ENCODE measurements around the gene CTNND2.

CTNND2 gene

GRCh38 chr5:11656916-11657315 is 247.3 kb downstream of the CTNND2 start:
- no peaks in the 10 kb centered on the region for H3F3A ChIP-seq (ENCODE audit: control insufficient read depth, insufficient read depth)
- H3K27ac ChIP-seq (ENCODE audit: low read depth, low read length), result no peak overlapping the region
- no peaks in the 10 kb centered on the region for H3K4me1 ChIP-seq (ENCODE audit: control insufficient read depth, low read length)
- no peaks in the 10 kb centered on the region for H3K36me3 ChIP-seq (ENCODE audit: control insufficient read depth, low read length)
- H3K4me2 ChIP-seq (ENCODE audit: low read length), result no peak overlapping the region
- no peak overlapping the region for H3K4me3 ChIP-seq (ENCODE audit: low read length)
- TF ChIP-seq CTCF (IDR thresholded peaks at IDR 0.05; ENCODE audit: low read depth, low read length, poor library complexity, severe bottlenecking) (no peak), EZH2phosphoT487 (IDR thresholded peaks at IDR 0.05; ENCODE audit: borderline replicate concordance, low read length) (no peak)
- H3K9me3 ChIP-seq (ENCODE audit: control insufficient read depth, insufficient read depth, low read length), result no peaks in the 10 kb centered on the region
- H3K27me3 ChIP-seq (ENCODE audit: control insufficient read depth, low read length), result no peaks in the 10 kb centered on the region
- no peaks in the 10 kb centered on the region for H4K20me1 ChIP-seq (ENCODE audit: control insufficient read depth, insufficient read depth, low read depth, low read length)
- no peaks in the 10 kb centered on the region for H3K79me2 ChIP-seq (ENCODE audit: control insufficient read depth, low read length)
- no peaks in the 10 kb centered on the region for H3K9me2 ChIP-seq (replicated peaks; ENCODE audit: control insufficient read depth, low read length)

DNA sequence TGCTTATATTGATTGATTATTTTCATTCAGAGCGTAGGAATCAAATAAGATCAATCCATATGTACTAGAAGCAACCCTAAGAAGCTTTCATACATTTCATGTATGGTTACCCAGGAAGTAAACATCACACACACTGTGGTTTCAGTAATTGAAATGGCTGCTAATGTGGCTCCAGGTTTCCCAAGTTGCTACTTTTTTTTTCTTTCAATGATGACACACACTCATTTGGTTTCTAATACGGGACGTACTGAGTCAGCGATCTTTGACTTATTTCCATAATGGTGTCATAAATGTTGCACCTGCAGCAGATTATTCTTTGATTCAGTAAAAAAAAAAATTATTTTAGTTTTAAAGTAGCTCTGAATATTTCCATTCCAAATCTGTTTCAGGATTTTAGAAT is 248.6 kb downstream of the CTNND2 start:
- Histone ChIP-seq H3K4me1 (ENCODE audit: control insufficient read depth, low read length) (no peaks in the 10 kb centered on the region), H3K27me3 (ENCODE audit: control insufficient read depth, low read length) (no peaks in the 10 kb centered on the region), H3K4me2 (ENCODE audit: low read length) (no peak overlapping the region), H4K20me1 (ENCODE audit: control insufficient read depth, insufficient read depth, low read depth, low read length) (no peaks in the 10 kb centered on the region), H3K4me3 (ENCODE audit: low read length) (no peak overlapping the region), H3K9me2 (replicated peaks; ENCODE audit: control insufficient read depth, low read length) (no peaks in the 10 kb centered on the region), H3K27ac (ENCODE audit: low read depth, low read length) (no peak overlapping the region), H3F3A (ENCODE audit: control insufficient read depth, insufficient read depth) (no peaks in the 10 kb centered on the region), H3K36me3 (ENCODE audit: control insufficient read depth, low read length) (no peaks in the 10 kb centered on the region), H3K79me2 (ENCODE audit: control insufficient read depth, low read length) (no peaks in the 10 kb centered on the region), H3K9me3 (ENCODE audit: control insufficient read depth, insufficient read depth, low read length) (no peaks in the 10 kb centered on the region)
- TF ChIP-seq EZH2phosphoT487 (IDR thresholded peaks at IDR 0.05; ENCODE audit: borderline replicate concordance, low read length), result no peak
- no peak for TF ChIP-seq CTCF (IDR thresholded peaks at IDR 0.05; ENCODE audit: low read depth, low read length, poor library complexity, severe bottlenecking)

- H3K4me3 ChIP-seq (ENCODE audit: low read length), result no peak overlapping the region
- no peaks in the 10 kb centered on the region for H3K27me3 ChIP-seq (ENCODE audit: control insufficient read depth, low read length)
- H3F3A ChIP-seq (ENCODE audit: control insufficient read depth, insufficient read depth), result no peaks in the 10 kb centered on the region
- no peaks in the 10 kb centered on the region for H3K9me3 ChIP-seq (ENCODE audit: control insufficient read depth, insufficient read depth, low read length)
- no peaks in the 10 kb centered on the region for H3K9me2 ChIP-seq (replicated peaks; ENCODE audit: control insufficient read depth, low read length)
- H3K79me2 ChIP-seq (ENCODE audit: control insufficient read depth, low read length), result no peaks in the 10 kb centered on the region
- no peak overlapping the region for H3K4me2 ChIP-seq (ENCODE audit: low read length)
- TF ChIP-seq CTCF (IDR thresholded peaks at IDR 0.05; ENCODE audit: low read depth, low read length, poor library complexity, severe bottlenecking) (no peak), EZH2phosphoT487 (IDR thresholded peaks at IDR 0.05; ENCODE audit: borderline replicate concordance, low read length) (no peak)
- H3K36me3 ChIP-seq (ENCODE audit: control insufficient read depth, low read length), result no peaks in the 10 kb centered on the region
- H3K4me1 ChIP-seq (ENCODE audit: control insufficient read depth, low read length), result no peaks in the 10 kb centered on the region
- no peaks in the 10 kb centered on the region for H4K20me1 ChIP-seq (ENCODE audit: control insufficient read depth, insufficient read depth, low read depth, low read length)
- H3K27ac ChIP-seq (ENCODE audit: low read depth, low read length), result no peak overlapping the region
Measured at GRCh38 chr5:11650936-11651335, 253.3 kb downstream of the CTNND2 start.

DNA sequence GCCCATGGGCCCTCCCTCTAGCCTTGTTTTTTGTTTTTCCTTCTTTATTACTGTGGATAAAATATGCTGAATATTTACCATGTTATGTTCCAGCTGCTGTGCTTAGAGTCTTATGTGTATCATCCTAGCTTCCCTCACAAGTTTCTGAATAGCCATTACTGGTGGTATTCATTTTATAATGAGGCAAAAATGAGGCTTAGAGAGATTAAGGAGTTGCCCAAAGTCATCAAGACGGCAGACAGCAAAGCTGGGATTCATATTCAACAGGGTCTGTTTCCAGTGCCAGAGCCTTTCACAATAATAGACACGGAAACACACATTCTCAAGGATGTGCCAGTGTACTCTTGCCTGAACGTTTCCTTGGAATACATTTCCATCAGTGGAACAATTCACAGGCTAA is 258.1 kb downstream of the CTNND2 start:
- Histone ChIP-seq H4K20me1 (ENCODE audit: control insufficient read depth, insufficient read depth, low read depth, low read length) (no peaks in the 10 kb centered on the region), H3K9me3 (ENCODE audit: control insufficient read depth, insufficient read depth, low read length) (no peaks in the 10 kb centered on the region), H3K9me2 (replicated peaks; ENCODE audit: control insufficient read depth, low read length) (no peaks in the 10 kb centered on the region), H3K4me3 (ENCODE audit: low read length) (no peak overlapping the region), H3K27me3 (ENCODE audit: control insufficient read depth, low read length) (no peaks in the 10 kb centered on the region), H3F3A (ENCODE audit: control insufficient read depth, insufficient read depth) (no peaks in the 10 kb centered on the region), H3K36me3 (ENCODE audit: control insufficient read depth, low read length) (no peaks in the 10 kb centered on the region), H3K4me1 (ENCODE audit: control insufficient read depth, low read length) (no peaks in the 10 kb centered on the region), H3K79me2 (ENCODE audit: control insufficient read depth, low read length) (no peaks in the 10 kb centered on the region), H3K4me2 (ENCODE audit: low read length) (no peak overlapping the region), H3K27ac (ENCODE audit: low read depth, low read length) (no peak overlapping the region)
- TF ChIP-seq CTCF (IDR thresholded peaks at IDR 0.05; ENCODE audit: low read depth, low read length, poor library complexity, severe bottlenecking) (no peak), EZH2phosphoT487 (IDR thresholded peaks at IDR 0.05; ENCODE audit: borderline replicate concordance, low read length) (no peak)

Measured in DOHH2 (cell line).